ENCODE data around the gene ROM1. TPM values are rescaled to one million over a fixed set of nuclear protein-coding genes. Genes with fewer than 3 reads are reported as not detected.

ROM1 gene
- total RNA-seq, 1 experiment from 2014 or later = 2.7 TPM

DNA sequence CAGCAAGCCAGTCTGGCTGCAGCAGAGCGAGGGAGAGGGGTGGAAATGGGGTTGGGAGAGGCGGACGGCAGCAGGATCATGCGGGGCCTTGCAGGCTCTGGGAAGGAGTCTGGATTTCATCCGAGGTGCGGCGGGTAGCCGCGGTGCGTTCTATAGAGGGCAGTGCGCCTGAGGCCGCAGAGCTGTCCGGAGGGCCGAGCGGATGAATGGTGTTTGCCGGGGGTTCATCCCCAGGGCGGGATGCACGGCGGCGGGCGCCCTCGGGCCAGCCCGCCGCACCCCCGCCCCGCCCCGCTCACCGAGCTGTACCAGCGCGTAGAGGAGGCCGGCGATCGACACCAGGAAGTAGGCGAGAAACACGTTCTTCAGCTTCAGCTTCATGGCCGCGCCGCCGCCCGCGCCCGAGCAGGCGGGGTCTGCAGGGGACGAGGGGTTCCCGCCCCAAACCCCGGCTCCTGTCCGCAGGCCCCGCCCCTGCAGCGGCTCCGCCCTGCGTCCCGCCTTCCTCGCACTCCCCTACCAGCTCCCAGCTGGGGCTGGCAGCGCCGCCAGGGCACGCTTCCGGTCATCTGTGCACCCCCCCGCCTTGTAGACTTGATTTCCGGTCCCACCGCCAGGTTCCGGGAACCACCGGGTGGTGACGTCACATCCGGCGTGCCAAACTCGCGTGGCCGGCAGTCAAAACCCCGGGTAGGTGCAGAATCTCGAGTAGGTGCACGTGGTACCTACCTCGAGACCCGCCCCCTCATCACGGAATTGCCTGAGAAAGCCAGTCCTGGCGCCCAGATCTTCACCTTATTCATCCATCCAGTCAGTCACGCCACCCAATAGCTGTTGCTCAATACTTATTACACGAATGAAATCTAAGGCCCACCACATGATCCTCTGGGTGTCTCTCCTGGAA lies 8.8 kb downstream of the ROM1 start, which contains the start of gene B3GAT3:
TSS of gene B3GAT3 (minus strand) at position 420 of the 904 bp plus-strand sequence. CDS start at position 381, 39 bp downstream.
- CTCF ChIA-PET = interaction anchor here (0.7 kb wide), 1 partner anchor 229 kb away, joined by 3 read pairs; no protein-coding TSS in a partner anchor
- intact Hi-C loops (cut with micrococcal nuclease; ENCODE audit: unreplicated experiment) (no loop called here), in situ Hi-C loops (cut with HindIII; ENCODE audit: low pct_unique_long_range_greater_than_20kb, low sequenced_read_pairs) (no loop called here)
- Histone ChIP-seq H3K4me3 (ENCODE audit: low read depth in 2 of 2, low read length in 2 of 2) (peak within 1 kb of the TSS; percentile 81 to 94), H3K27ac (ENCODE audit: low read length) (peak within 1 kb of the TSS; percentile 98), H3K4me1 (ENCODE audit: control insufficient read depth, insufficient read depth, low read length) (peaks cover 14% of the 10 kb centered on the region), H3K36me3 (ENCODE audit: control insufficient read depth, insufficient read depth, low read length) (peaks cover 8% of the 10 kb centered on the region; the same call in 1 of the 2 replicates), H3K9me3 (ENCODE audit: control insufficient read depth, insufficient read depth, low read depth, low read length) (no peaks in the 10 kb centered on the region), H3K27me3 (ENCODE audit: control insufficient read depth, insufficient read depth, low read length) (no peaks in the 10 kb centered on the region)
- DNase-seq (ENCODE audit: low read depth, low spot score) = peak; percentile 85
- no TSS peak for BruUV-seq (replicated peaks)
- TF ChIP-seq SIN3A (IDR thresholded peaks at IDR 0.05; ENCODE audit: borderline replicate concordance, insufficient read depth, low read depth, low read length) (peak; percentile 60; the same call in 1 of the 2 replicates), POLR2AphosphoS5 (IDR thresholded peaks at IDR 0.05; ENCODE audit: low read depth, low read length) (peak; percentile 91)
- TF ChIP-seq, protein P1, sequence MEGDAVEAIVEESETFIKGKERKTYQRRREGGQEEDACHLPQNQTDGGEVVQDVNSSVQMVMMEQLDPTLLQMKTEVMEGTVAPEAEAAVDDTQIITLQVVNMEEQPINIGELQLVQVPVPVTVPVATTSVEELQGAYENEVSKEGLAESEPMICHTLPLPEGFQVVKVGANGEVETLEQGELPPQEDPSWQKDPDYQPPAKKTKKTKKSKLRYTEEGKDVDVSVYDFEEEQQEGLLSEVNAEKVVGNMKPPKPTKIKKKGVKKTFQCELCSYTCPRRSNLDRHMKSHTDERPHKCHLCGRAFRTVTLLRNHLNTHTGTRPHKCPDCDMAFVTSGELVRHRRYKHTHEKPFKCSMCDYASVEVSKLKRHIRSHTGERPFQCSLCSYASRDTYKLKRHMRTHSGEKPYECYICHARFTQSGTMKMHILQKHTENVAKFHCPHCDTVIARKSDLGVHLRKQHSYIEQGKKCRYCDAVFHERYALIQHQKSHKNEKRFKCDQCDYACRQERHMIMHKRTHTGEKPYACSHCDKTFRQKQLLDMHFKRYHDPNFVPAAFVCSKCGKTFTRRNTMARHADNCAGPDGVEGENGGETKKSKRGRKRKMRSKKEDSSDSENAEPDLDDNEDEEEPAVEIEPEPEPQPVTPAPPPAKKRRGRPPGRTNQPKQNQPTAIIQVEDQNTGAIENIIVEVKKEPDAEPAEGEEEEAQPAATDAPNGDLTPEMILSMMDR (IDR thresholded peaks at IDR 0.05) = no peak
- POLR2A ChIA-PET = interaction anchor here (0.6 to 0.8 kb wide), 6 partner anchors 22 to 79 kb away, joined by 3 to 14 read pairs (median 4); no protein-coding TSS in a partner anchor
- peak; percentile 99 for ATAC-seq

DNA sequence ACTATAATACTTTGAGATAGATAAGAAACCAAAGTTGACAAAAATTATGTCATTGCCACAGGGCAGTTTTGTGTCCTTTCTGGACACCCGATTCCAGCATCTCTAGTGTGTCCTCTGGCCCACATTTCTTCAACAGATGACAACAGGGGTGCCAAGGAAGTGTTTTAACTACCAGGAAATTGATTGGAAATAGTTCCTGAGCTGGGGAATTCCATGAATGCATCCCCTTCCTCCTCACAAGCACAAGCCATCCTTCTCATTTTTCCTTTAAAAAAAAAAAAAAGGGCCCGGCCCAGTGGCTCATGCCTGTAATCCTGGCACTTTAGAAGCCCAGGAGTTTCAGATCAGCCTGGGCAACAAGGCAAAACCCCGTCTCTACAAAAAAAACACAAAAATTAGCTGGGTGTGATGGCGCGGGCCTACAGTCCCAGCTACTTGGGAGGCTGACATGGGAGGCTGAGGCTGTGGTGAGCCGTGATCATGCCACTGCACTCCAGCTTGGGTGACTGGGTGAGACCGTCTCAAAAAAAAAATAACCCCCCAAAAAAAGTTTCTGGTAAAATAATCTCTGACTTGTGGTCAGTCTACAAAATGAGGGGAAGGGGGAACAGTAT lies 9.5 kb downstream of the ROM1 start:
- TF ChIP-seq, protein P2, sequence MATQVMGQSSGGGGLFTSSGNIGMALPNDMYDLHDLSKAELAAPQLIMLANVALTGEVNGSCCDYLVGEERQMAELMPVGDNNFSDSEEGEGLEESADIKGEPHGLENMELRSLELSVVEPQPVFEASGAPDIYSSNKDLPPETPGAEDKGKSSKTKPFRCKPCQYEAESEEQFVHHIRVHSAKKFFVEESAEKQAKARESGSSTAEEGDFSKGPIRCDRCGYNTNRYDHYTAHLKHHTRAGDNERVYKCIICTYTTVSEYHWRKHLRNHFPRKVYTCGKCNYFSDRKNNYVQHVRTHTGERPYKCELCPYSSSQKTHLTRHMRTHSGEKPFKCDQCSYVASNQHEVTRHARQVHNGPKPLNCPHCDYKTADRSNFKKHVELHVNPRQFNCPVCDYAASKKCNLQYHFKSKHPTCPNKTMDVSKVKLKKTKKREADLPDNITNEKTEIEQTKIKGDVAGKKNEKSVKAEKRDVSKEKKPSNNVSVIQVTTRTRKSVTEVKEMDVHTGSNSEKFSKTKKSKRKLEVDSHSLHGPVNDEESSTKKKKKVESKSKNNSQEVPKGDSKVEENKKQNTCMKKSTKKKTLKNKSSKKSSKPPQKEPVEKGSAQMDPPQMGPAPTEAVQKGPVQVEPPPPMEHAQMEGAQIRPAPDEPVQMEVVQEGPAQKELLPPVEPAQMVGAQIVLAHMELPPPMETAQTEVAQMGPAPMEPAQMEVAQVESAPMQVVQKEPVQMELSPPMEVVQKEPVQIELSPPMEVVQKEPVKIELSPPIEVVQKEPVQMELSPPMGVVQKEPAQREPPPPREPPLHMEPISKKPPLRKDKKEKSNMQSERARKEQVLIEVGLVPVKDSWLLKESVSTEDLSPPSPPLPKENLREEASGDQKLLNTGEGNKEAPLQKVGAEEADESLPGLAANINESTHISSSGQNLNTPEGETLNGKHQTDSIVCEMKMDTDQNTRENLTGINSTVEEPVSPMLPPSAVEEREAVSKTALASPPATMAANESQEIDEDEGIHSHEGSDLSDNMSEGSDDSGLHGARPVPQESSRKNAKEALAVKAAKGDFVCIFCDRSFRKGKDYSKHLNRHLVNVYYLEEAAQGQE (IDR thresholded peaks at IDR 0.05; ENCODE audit: insufficient read depth in 1 of 2, low read depth in 2 of 2, low read length in 1 of 2) = no peak
- TF ChIP-seq POLR2AphosphoS5 (IDR thresholded peaks at IDR 0.05; ENCODE audit: low read depth, low read length) = no peak
- H3K9me3 ChIP-seq (ENCODE audit: control insufficient read depth, insufficient read depth, low read depth, low read length) = no peaks in the 10 kb centered on the region
- H3K4me1 ChIP-seq (ENCODE audit: control insufficient read depth, insufficient read depth, low read length) = peaks cover 14% of the 10 kb centered on the region
- peak overlapping the region; percentile 39 to 94; a peak in 3 of 4 replicates for H3K4me3 ChIP-seq (ENCODE audit: low read depth in 2 of 2, low read length in 2 of 2)
- ChIA-PET POLR2A (interaction anchor here (0.6 to 0.8 kb wide), 3 partner anchors 23 to 62 kb away, joined by 4 to 8 read pairs (median 5); no protein-coding TSS in a partner anchor), CTCF (interaction anchor here (0.7 kb wide), 1 partner anchor 230 kb away, joined by 3 read pairs; no protein-coding TSS in a partner anchor)
- intact Hi-C loops (cut with micrococcal nuclease; ENCODE audit: unreplicated experiment) = no loop called here
- H3K27ac ChIP-seq (ENCODE audit: low read length) = peak overlapping the region; percentile 97
- H3K27me3 ChIP-seq (ENCODE audit: control insufficient read depth, insufficient read depth, low read length) = no peaks in the 10 kb centered on the region
- DNase-seq (ENCODE audit: low read depth, low spot score) (no peak), ATAC-seq (no peak; the same call in 1 of the 2 replicates)
- in situ Hi-C loops (cut with HindIII; ENCODE audit: low pct_unique_long_range_greater_than_20kb, low sequenced_read_pairs) = no loop called here
- peaks cover 12% of the 10 kb centered on the region; the same call in 1 of the 2 replicates for H3K36me3 ChIP-seq (ENCODE audit: control insufficient read depth, insufficient read depth, low read length)
- BruUV-seq (replicated peaks) = no TSS peak

All from Panc1 (cell line).